K562 (cell line): ENCODE data around the gene LPA. TPM values are rescaled to one million over a fixed set of nuclear protein-coding genes. Genes with fewer than 3 reads are reported as not detected.

Experiments used
- CBX1 ChIP-seq: sonication (generic); IDR thresholded peaks from 2 replicates; pipeline ENCODE4 v1.6.1; 2016; ENCODE audit warnings: antibody characterized with exemption, low read depth, mild to moderate bottlenecking
- CEBPB ChIP-seq: fragments of 450-650 bp; IDR thresholded peaks from 2 replicates; pipeline ENCODE4 v1.6.1; 2016; ENCODE audit warnings: missing genetic modification characterization, missing compliant biosample characterization
- FOSL1 ChIP-seq: fragments of 200-800 bp; sonication (Bioruptor generic); conservative IDR thresholded peaks from 2 replicates; pipeline ENCODE4 v1.6.1; 2016; ENCODE audit warnings: missing genetic modification characterization, missing compliant biosample characterization
- NUFIP1 ChIP-seq: fragments of 450-650 bp; IDR thresholded peaks from 2 replicates; pipeline ENCODE4 v1.6.1; 2018; ENCODE audit not compliant: partially characterized antibody
- PHF21A ChIP-seq: fragments of 450-650 bp; IDR thresholded peaks from 2 replicates; pipeline ENCODE4 v1.6.1; 2017; ENCODE audit warnings: low read depth, borderline replicate concordance
- PREB ChIP-seq: sonication (generic); formaldehyde crosslinking; IDR thresholded peaks from 2 replicates; pipeline ENCODE4 v1.8.1; 2023; ENCODE audit warnings: mild to moderate bottlenecking, missing genetic modification reagents
- RNF2 ChIP-seq: sonication (generic); IDR thresholded peaks from 2 replicates; pipeline ENCODE4 v1.6.1; 2016
- SLC30A9 ChIP-seq: fragments of 250-450 bp; sonication (Bioruptor Pico); IDR thresholded peaks from 2 replicates; pipeline ENCODE4 v1.8.0; 2022; ENCODE audit warnings: mild to moderate bottlenecking, moderate library complexity
- TEAD1 ChIP-seq, 2 experiments: fragments of 450-650 bp in 1 of 2; sonication (generic) in 1 of 2; formaldehyde crosslinking; IDR thresholded peaks; 2 replicates each; pipeline versions ENCODE4 v1.4.0 to v1.8.0; 2020 to 2022; ENCODE audit warnings: mild to moderate bottlenecking in 2 of 2, missing genetic modification reagents in 1 of 2
- TGIF2 ChIP-seq: sonication (generic); formaldehyde crosslinking; IDR thresholded peaks from 2 replicates; pipeline ENCODE4 v1.8.1; 2022; ENCODE audit warnings: mild to moderate bottlenecking, missing genetic modification reagents, moderate library complexity
- XRCC5 ChIP-seq: fragments of 200-400 bp; formaldehyde crosslinking; IDR thresholded peaks from 2 replicates; pipeline ENCODE4 v1.6.1; 2017; ENCODE audit warnings: low read depth, mild to moderate bottlenecking, low read length
- ZNF12 ChIP-seq: sonication (generic); formaldehyde crosslinking; IDR thresholded peaks from 2 replicates; pipeline ENCODE4 v1.4.0; 2020; ENCODE audit warnings: mild to moderate bottlenecking, missing genetic modification reagents
- ZNF41 ChIP-seq: fragments of 250-450 bp; sonication (Bioruptor Pico); conservative IDR thresholded peaks from 2 replicates; pipeline ENCODE4 v1.4.0; 2020; ENCODE audit warnings: mild to moderate bottlenecking
- polyA plus RNA-seq, 8 experiments: library from polyadenylated mRNA; depleted of rRNA in 4 of 8; stranded (reverse) in 5 of 8; unstranded in 3 of 8; fragments of >200 nt; fragmentation: Nextera tagmentation in 2 of 8; fragmentation: Illumina TruSeq in 1 of 8; extraction: Ambion mirVana in 2 of 8; extraction: Trizol in 1 of 8; gene quantifications; 2 replicates each; pipeline versions ENCODE4 v1.2.1 to v1.2.3, GENCODE V29; 2011 to 2014; ENCODE audit warnings: inconsistent platforms in 1 of 8, missing spikeins in 1 of 8
- total RNA-seq, 7 experiments: library from RNA; depleted of rRNA in 6 of 7; stranded (reverse); fragments of >200 nt in 6 of 7; fragmentation: Illumina TruSeq in 2 of 7; extraction: Trizol in 2 of 7; gene quantifications; 2 replicates each; pipeline versions ENCODE4 v1.2.1 to v1.2.3, GENCODE V29; 2011 to 2021; ENCODE audit warnings: low replicate concordance in 1 of 7
- TF ChIP-seq, protein P1 (sequence below): sonication (generic); formaldehyde crosslinking; IDR thresholded peaks from 2 replicates; pipeline ENCODE4 v1.8.1; 2023; ENCODE audit warnings: mild to moderate bottlenecking, missing genetic modification reagents
- TF ChIP-seq, protein P2 (sequence below): IDR thresholded peaks from 2 replicates; pipeline ENCODE4 v1.6.1; 2011; ENCODE audit warnings: borderline replicate concordance, low read depth, mild to moderate bottlenecking, moderate library complexity, low read length; ENCODE audit not compliant: insufficient read depth, poor library complexity, severe bottlenecking
- TF ChIP-seq, protein P3 (sequence below): sonication (generic); formaldehyde crosslinking; IDR thresholded peaks from 2 replicates; pipeline ENCODE4 v1.8.0; 2022; ENCODE audit warnings: missing genetic modification reagents, mild to moderate bottlenecking, moderate library complexity, borderline replicate concordance
- TF ChIP-seq, protein P4 (sequence below): fragments of 450-650 bp; formaldehyde crosslinking; IDR thresholded peaks from 2 replicates; pipeline ENCODE4 v1.4.0; 2020; ENCODE audit warnings: mild to moderate bottlenecking, moderate library complexity

The LPA gene
- total and polyA plus RNA-seq, 9 of the 15 experiments (the other 6 are each of a cell fraction or from before 2014, with no cell fraction given), result 0.01 to 0.18 (median 0.07) TPM; not detected in 6

DNA sequence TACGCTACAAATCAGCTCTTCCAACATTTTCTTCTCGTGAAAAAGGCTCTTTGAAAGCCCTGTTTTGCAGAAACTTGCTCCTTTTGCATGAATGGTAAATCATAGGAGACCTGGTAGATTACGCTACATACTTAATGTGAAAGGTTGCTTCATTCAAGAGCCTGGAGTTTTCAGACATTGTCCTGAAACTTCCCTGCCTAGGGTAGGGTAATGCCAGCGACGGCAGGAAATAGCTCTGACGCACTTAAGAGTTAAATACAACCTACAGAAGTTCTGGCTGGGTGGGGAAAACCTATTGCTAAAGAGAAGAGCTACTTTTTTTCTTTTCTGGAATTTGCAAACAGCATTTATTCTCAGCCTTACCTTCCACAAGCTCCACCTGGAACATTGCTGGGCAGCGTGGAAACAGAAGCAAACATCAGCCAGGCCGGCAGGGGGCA, 144.5 kb downstream of the LPA start (continued):
- TF ChIP-seq XRCC5 (0 out of 2 replicates have a peak, but pooled peaks have one; percentile 90), SLC30A9 (CRISPR knock-in tag) (no peak), ZNF41 (CRISPR knock-in tag) (0 out of 2 replicates have a peak, but pooled peaks have one; percentile 3), TGIF2 (no peak), PHF21A (no peak), CBX1 (no peak), RNF2 (peak; percentile 7; the same call in 1 of the 2 replicates), NUFIP1 (no peak), PREB (CRISPR knock-in tag) (0 out of 2 replicates have a peak, but pooled peaks have one; percentile 40), FOSL1 (tag) (0 out of 2 replicates have a peak, but pooled peaks have one; percentile 13), TEAD1 (CRISPR knock-in tag; IDR thresholded peaks at IDR 0.05) (0 out of 4 replicates have a peak, but pooled peaks of 1 of the 2 experiments have one; percentile 17), ZNF12 (CRISPR knock-in tag) (no peak), CEBPB (tag) (0 out of 2 replicates have a peak, but pooled peaks have one; percentile 12)
- TF ChIP-seq, protein P1, sequence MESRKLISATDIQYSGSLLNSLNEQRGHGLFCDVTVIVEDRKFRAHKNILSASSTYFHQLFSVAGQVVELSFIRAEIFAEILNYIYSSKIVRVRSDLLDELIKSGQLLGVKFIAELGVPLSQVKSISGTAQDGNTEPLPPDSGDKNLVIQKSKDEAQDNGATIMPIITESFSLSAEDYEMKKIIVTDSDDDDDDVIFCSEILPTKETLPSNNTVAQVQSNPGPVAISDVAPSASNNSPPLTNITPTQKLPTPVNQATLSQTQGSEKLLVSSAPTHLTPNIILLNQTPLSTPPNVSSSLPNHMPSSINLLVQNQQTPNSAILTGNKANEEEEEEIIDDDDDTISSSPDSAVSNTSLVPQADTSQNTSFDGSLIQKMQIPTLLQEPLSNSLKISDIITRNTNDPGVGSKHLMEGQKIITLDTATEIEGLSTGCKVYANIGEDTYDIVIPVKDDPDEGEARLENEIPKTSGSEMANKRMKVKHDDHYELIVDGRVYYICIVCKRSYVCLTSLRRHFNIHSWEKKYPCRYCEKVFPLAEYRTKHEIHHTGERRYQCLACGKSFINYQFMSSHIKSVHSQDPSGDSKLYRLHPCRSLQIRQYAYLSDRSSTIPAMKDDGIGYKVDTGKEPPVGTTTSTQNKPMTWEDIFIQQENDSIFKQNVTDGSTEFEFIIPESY (CRISPR knock-in tag), result no peak
- TF ChIP-seq, protein P2, sequence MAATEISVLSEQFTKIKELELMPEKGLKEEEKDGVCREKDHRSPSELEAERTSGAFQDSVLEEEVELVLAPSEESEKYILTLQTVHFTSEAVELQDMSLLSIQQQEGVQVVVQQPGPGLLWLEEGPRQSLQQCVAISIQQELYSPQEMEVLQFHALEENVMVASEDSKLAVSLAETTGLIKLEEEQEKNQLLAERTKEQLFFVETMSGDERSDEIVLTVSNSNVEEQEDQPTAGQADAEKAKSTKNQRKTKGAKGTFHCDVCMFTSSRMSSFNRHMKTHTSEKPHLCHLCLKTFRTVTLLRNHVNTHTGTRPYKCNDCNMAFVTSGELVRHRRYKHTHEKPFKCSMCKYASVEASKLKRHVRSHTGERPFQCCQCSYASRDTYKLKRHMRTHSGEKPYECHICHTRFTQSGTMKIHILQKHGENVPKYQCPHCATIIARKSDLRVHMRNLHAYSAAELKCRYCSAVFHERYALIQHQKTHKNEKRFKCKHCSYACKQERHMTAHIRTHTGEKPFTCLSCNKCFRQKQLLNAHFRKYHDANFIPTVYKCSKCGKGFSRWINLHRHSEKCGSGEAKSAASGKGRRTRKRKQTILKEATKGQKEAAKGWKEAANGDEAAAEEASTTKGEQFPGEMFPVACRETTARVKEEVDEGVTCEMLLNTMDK, result peak; percentile 69
- TF ChIP-seq, protein P3, sequence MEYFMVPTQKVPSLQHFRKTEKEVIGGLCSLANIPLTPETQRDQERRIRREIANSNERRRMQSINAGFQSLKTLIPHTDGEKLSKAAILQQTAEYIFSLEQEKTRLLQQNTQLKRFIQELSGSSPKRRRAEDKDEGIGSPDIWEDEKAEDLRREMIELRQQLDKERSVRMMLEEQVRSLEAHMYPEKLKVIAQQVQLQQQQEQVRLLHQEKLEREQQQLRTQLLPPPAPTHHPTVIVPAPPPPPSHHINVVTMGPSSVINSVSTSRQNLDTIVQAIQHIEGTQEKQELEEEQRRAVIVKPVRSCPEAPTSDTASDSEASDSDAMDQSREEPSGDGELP (CRISPR knock-in tag), result 0 out of 2 replicates have a peak, but pooled peaks have one; percentile 38
- TF ChIP-seq, protein P4, sequence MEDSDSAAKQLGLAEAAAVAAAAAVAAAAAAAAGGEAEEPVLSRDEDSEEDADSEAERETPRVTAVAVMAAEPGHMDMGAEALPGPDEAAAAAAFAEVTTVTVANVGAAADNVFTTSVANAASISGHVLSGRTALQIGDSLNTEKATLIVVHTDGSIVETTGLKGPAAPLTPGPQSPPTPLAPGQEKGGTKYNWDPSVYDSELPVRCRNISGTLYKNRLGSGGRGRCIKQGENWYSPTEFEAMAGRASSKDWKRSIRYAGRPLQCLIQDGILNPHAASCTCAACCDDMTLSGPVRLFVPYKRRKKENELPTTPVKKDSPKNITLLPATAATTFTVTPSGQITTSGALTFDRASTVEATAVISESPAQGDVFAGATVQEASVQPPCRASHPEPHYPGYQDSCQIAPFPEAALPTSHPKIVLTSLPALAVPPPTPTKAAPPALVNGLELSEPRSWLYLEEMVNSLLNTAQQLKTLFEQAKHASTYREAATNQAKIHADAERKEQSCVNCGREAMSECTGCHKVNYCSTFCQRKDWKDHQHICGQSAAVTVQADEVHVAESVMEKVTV (CRISPR knock-in tag), result peak; percentile 85; the same call in 1 of the 2 replicates
- TF ChIP-seq, all 486 proteins: peak for 16
